ENCODE data around the gene MTA1.

Gene MTA1

GRCh38 chr14:105502446-105503295, 83.0 kb downstream of the MTA1 start:
- DNase-seq (ENCODE audit: low read depth) = no peak
- TF ChIP-seq, protein P1, sequence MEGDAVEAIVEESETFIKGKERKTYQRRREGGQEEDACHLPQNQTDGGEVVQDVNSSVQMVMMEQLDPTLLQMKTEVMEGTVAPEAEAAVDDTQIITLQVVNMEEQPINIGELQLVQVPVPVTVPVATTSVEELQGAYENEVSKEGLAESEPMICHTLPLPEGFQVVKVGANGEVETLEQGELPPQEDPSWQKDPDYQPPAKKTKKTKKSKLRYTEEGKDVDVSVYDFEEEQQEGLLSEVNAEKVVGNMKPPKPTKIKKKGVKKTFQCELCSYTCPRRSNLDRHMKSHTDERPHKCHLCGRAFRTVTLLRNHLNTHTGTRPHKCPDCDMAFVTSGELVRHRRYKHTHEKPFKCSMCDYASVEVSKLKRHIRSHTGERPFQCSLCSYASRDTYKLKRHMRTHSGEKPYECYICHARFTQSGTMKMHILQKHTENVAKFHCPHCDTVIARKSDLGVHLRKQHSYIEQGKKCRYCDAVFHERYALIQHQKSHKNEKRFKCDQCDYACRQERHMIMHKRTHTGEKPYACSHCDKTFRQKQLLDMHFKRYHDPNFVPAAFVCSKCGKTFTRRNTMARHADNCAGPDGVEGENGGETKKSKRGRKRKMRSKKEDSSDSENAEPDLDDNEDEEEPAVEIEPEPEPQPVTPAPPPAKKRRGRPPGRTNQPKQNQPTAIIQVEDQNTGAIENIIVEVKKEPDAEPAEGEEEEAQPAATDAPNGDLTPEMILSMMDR (IDR thresholded peaks at IDR 0.05; ENCODE audit: low read depth, low read length) = no peak
- no peak for TF ChIP-seq MAX (IDR thresholded peaks at IDR 0.05; ENCODE audit: low read depth, low read length)
- TF ChIP-seq MYC (IDR thresholded peaks at IDR 0.05; ENCODE audit: low read depth, low read length) = no peak
- no peak for TF ChIP-seq POLR2A (IDR thresholded peaks at IDR 0.05; ENCODE audit: extremely low read depth, insufficient read length)

DNA sequence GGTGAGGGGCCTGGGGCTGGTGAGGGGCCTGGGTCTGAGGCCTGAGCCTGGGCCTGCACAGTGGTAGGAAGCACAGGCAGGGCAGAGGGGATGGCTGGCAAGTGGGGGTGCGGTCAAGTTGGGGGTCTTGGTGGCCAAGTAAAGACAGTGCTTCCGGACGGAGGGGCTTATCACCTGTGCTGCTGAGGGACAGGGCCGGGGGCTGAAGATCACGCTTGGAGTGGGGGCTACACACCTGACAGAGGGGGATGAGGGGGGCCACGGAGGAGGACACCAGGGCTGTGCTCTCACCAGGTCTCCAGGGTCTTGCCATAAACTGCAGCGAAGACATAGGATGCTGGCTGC, 83.6 kb downstream of the MTA1 start:
- no peak for DNase-seq (ENCODE audit: low read depth)
- TF ChIP-seq, protein P1 (IDR thresholded peaks at IDR 0.05; ENCODE audit: low read depth, low read length) = no peak
- TF ChIP-seq MYC (IDR thresholded peaks at IDR 0.05; ENCODE audit: low read depth, low read length) = no peak
- TF ChIP-seq POLR2A (IDR thresholded peaks at IDR 0.05; ENCODE audit: extremely low read depth, insufficient read length) = no peak
- TF ChIP-seq MAX (IDR thresholded peaks at IDR 0.05; ENCODE audit: low read depth, low read length) = no peak
- no peak overlapping the region for H3K4me3 ChIP-seq (ENCODE audit: low read depth, low read length)

More at GRCh38 chr14:105502446-105503295, 83.0 kb downstream of the MTA1 start:
- H3K4me3 ChIP-seq (ENCODE audit: low read depth, low read length) = no peak overlapping the region

DNA sequence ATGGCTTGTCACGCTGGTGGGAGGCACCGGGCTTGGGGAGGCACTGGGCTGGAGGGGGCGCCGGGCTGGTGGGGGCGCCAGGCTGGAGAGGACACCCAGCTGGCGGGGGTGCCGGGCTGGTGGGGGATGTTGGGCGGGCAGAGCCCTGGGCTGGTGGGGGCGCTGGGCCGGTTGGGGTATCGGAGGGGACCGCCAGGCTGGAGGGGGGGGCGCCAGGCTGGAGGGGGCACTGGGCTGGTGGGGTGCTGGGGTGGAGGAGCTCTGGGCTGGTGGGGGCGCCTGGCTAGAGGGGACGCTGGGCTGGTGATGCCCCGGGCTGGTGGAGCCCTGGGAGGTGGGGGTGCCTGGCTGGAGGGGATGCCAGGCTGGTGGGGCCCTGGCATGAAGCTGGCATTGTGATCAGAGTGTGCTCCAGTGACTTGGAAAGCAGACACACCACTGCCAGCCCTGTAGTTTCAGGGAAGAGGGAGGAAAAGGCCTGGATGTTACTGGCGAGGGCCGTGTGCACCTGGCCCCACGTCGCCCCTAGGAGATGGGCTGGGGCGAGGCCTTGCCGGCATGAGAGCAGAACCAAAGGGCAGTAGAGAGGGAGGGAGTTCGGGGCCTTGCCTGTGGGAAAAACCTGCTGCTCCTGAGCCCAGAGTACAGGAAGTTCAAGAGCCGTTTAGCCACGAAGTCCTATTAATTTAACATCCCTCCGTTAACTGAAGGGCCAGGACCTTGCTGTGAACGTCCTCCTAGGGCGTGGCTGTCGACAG, 84.5 kb downstream of the MTA1 start:
- TF ChIP-seq MYC (IDR thresholded peaks at IDR 0.05; ENCODE audit: low read depth, low read length) (no peak), POLR2A (IDR thresholded peaks at IDR 0.05; ENCODE audit: extremely low read depth, insufficient read length) (no peak), MAX (IDR thresholded peaks at IDR 0.05; ENCODE audit: low read depth, low read length) (no peak)
- TF ChIP-seq, protein P1 (IDR thresholded peaks at IDR 0.05; ENCODE audit: low read depth, low read length) = no peak
- H3K4me3 ChIP-seq (ENCODE audit: low read depth, low read length) = no peak overlapping the region
- DNase-seq (ENCODE audit: low read depth) = peak; percentile 23

DNA sequence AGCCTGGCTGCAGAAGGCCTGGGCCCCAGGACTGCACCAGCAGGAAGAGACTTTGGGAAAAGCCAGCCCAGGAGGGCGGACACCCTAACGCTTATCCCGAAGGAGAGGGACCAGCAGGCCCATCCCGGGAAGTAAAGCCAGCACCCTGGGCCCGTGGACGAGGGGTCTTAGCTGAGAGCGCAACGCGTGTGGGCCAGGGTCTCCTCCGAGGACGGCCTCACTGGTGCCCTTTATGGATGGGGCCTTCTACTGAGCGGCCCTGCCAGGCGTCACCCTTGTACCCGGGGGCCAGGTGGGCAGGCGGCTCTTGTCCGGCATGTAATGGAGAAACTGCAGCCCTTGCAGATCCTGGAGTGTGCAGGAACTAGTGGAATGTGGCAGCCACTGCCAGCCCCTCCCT, 85.5 kb downstream of the MTA1 start:
- H3K4me3 ChIP-seq (ENCODE audit: low read depth, low read length) = no peak overlapping the region
- DNase-seq (ENCODE audit: low read depth) = no peak
- TF ChIP-seq POLR2A (IDR thresholded peaks at IDR 0.05; ENCODE audit: extremely low read depth, insufficient read length) = no peak
- TF ChIP-seq MAX (IDR thresholded peaks at IDR 0.05; ENCODE audit: low read depth, low read length) = no peak
- TF ChIP-seq, protein P1 (IDR thresholded peaks at IDR 0.05; ENCODE audit: low read depth, low read length) = no peak

- TF ChIP-seq MYC (IDR thresholded peaks at IDR 0.05; ENCODE audit: low read depth, low read length) (no peak), POLR2A (IDR thresholded peaks at IDR 0.05; ENCODE audit: extremely low read depth, insufficient read length) (no peak), MAX (IDR thresholded peaks at IDR 0.05; ENCODE audit: low read depth, low read length) (no peak)
- TF ChIP-seq, protein P1 (IDR thresholded peaks at IDR 0.05; ENCODE audit: low read depth, low read length) = no peak
- H3K4me3 ChIP-seq (ENCODE audit: low read depth, low read length) = no peak overlapping the region
Measured at GRCh38 chr14:105507247-105507646, 87.6 kb downstream of the MTA1 start.

More at GRCh38 chr14:105507247-105507646, 87.6 kb downstream of the MTA1 start:
- no peak for DNase-seq (ENCODE audit: low read depth)

All from NB4 (cell line).